WTC11 (cell line): ENCODE results near the gene AAGAB. TPM values are rescaled to one million over a fixed set of nuclear protein-coding genes. Genes with fewer than 3 reads are reported as not detected.

Source experiments
- ATAC-seq: fragments of 200-7000 bp; cut with Tn5 transposase; 2 replicates; pipeline ENCODE4 v1.10.0; 2021; ENCODE audit warnings: mild to moderate bottlenecking, moderate library complexity
- CTCF ChIA-PET: fragments of 300-600 bp; sonication (Branson Sonifier 250); formaldehyde crosslinking; loops from one replicate; lab custom pipeline; 2021; ENCODE audit warnings: antibody characterized with exemption; lab: Charles Lee
- POLR2A ChIA-PET: fragments of 350-600 bp; sonication (Branson Sonifier 250); formaldehyde crosslinking; loops from one replicate; lab custom pipeline; 2021; ENCODE audit warnings: antibody characterized with exemption; lab: Charles Lee
- DNase-seq: peaks from one replicate; pipeline ENCODE4 v3.0.0; 2021; ENCODE audit warnings: low spot score
- H3K27ac Mint-ChIP-seq: 2 replicates; pipeline ENCODE4 v1.8.0; 2021; ENCODE audit warnings: mixed read lengths
- H3K27me3 Mint-ChIP-seq: 2 replicates; pipeline ENCODE4 v1.8.0; 2021; ENCODE audit warnings: low read depth, mild to moderate bottlenecking, moderate library complexity, mixed read lengths
- H3K36me3 Mint-ChIP-seq: 2 replicates; pipeline ENCODE4 v1.8.0; 2021; ENCODE audit warnings: mixed read lengths
- H3K4me1 Mint-ChIP-seq: 2 replicates; pipeline ENCODE4 v1.8.0; 2022; ENCODE audit warnings: mixed read lengths
- H3K4me3 Mint-ChIP-seq: 2 replicates; pipeline ENCODE4 v1.8.0; 2021; ENCODE audit warnings: mild to moderate bottlenecking, moderate library complexity, mixed read lengths
- H3K9me3 Mint-ChIP-seq: 2 replicates; pipeline ENCODE4 v1.8.0; 2021; ENCODE audit warnings: mixed read lengths
- ATF2 ChIP-seq: sonication (generic); formaldehyde crosslinking; IDR thresholded peaks from 2 replicates; pipeline ENCODE4 v1.8.1; 2022; ENCODE audit warnings: low read depth, missing genetic modification reagents, borderline replicate concordance
- CREM ChIP-seq: sonication (generic); formaldehyde crosslinking; IDR thresholded peaks from 2 replicates; pipeline ENCODE4 v1.8.1; 2022; ENCODE audit warnings: mild to moderate bottlenecking, missing genetic modification reagents, moderate library complexity
- EMX1 ChIP-seq: fragments of 250-450 bp; sonication (Bioruptor Pico); IDR thresholded peaks from 2 replicates; pipeline ENCODE4 v1.8.0; 2021; ENCODE audit warnings: mild to moderate bottlenecking
- ESRRA ChIP-seq: sonication (generic); formaldehyde crosslinking; IDR thresholded peaks from 2 replicates; pipeline ENCODE4 v1.8.1; 2022; ENCODE audit warnings: mild to moderate bottlenecking, missing genetic modification reagents, borderline replicate concordance
- ETV6 ChIP-seq: sonication (generic); formaldehyde crosslinking; IDR thresholded peaks from 2 replicates; pipeline ENCODE4 v1.8.1; 2022; ENCODE audit warnings: mild to moderate bottlenecking, missing genetic modification reagents
- GTF2I ChIP-seq: fragments of 250-450 bp; sonication (Bioruptor Pico); conservative IDR thresholded peaks from 2 replicates; pipeline ENCODE4 v1.4.0; 2021; ENCODE audit warnings: mild to moderate bottlenecking
- JAZF1 ChIP-seq: fragments of 250-450 bp; sonication (Bioruptor Pico); IDR thresholded peaks from 2 replicates; pipeline ENCODE4 v1.9.0; 2021; ENCODE audit warnings: moderate library complexity, mild to moderate bottlenecking, inconsistent platforms
- MXD4 ChIP-seq: fragments of 250-450 bp; sonication (Bioruptor Pico); IDR thresholded peaks from 2 replicates; pipeline ENCODE4 v1.8.0; 2021; ENCODE audit warnings: mild to moderate bottlenecking, moderate library complexity, borderline replicate concordance
- OVOL2 ChIP-seq: fragments of 250-450 bp; sonication (Bioruptor Pico); IDR thresholded peaks from 2 replicates; pipeline ENCODE4 v1.9.0; 2021; ENCODE audit warnings: mild to moderate bottlenecking, borderline replicate concordance
- RORB ChIP-seq: fragments of 250-450 bp; sonication (Bioruptor Pico); IDR thresholded peaks from 2 replicates; pipeline ENCODE4 v1.9.0; 2021; ENCODE audit warnings: mild to moderate bottlenecking
- SMAD3 ChIP-seq: sonication (generic); formaldehyde crosslinking; IDR thresholded peaks from 2 replicates; pipeline ENCODE4 v1.8.0; 2022; ENCODE audit warnings: missing genetic modification reagents, mild to moderate bottlenecking, borderline replicate concordance
- SMAD4 ChIP-seq: sonication (generic); formaldehyde crosslinking; IDR thresholded peaks from 2 replicates; pipeline ENCODE4 v1.8.0; 2022; ENCODE audit warnings: mild to moderate bottlenecking, missing genetic modification reagents
- SP1 ChIP-seq: sonication (generic); formaldehyde crosslinking; conservative IDR thresholded peaks from 2 replicates; pipeline ENCODE4 v1.8.1; 2022; ENCODE audit warnings: missing genetic modification reagents
- STAT6 ChIP-seq: sonication (generic); formaldehyde crosslinking; conservative IDR thresholded peaks from 2 replicates; pipeline ENCODE4 v1.8.1; 2023; ENCODE audit warnings: mild to moderate bottlenecking, low read depth, missing genetic modification reagents, moderate library complexity
- TCF7 ChIP-seq: sonication (generic); formaldehyde crosslinking; IDR thresholded peaks from 2 replicates; pipeline ENCODE4 v1.8.0; 2022; ENCODE audit warnings: mild to moderate bottlenecking, low read depth, missing genetic modification reagents, moderate library complexity
- USF1 ChIP-seq: sonication (generic); formaldehyde crosslinking; IDR thresholded peaks from 2 replicates; pipeline ENCODE4 v1.8.0; 2022; ENCODE audit warnings: mild to moderate bottlenecking, missing genetic modification reagents
- ZNF121 ChIP-seq: sonication (generic); formaldehyde crosslinking; IDR thresholded peaks from 2 replicates; pipeline ENCODE4 v1.8.0; 2023; ENCODE audit warnings: missing genetic modification reagents
- ZNF219 ChIP-seq: sonication (generic); formaldehyde crosslinking; IDR thresholded peaks from 2 replicates; pipeline ENCODE4 v1.8.0; 2023; ENCODE audit warnings: missing genetic modification reagents, mild to moderate bottlenecking, borderline replicate concordance
- ZNF317 ChIP-seq: sonication (generic); formaldehyde crosslinking; IDR thresholded peaks from 2 replicates; pipeline ENCODE4 v1.8.1; 2023; ENCODE audit warnings: low read depth, mild to moderate bottlenecking, moderate library complexity, missing genetic modification reagents, borderline replicate concordance
- ZNF396 ChIP-seq: fragments of 250-450 bp; sonication (Bioruptor Pico); IDR thresholded peaks from 2 replicates; pipeline ENCODE4 v1.8.0; 2021; ENCODE audit warnings: mild to moderate bottlenecking, moderate library complexity, borderline replicate concordance
- total RNA-seq: library from RNA; stranded (reverse); gene quantifications from 3 replicates; pipeline ENCODE4 v1.2.3, GENCODE V29; 2021

The AAGAB gene
- total RNA-seq, 1 experiment from 2014 or later: 41.7 TPM

- Mint-ChIP-seq H3K4me3 (no peak overlapping the region), H3K27ac (no peak overlapping the region), H3K36me3 (peaks cover 42% of the 10 kb centered on the region), H3K9me3 (no peaks in the 10 kb centered on the region), H3K27me3 (no peaks in the 10 kb centered on the region), H3K4me1 (no peaks in the 10 kb centered on the region)
- ChIA-PET CTCF (interaction anchor here (2.2 kb wide), 1 partner anchor 241 kb away, joined by 6 read pairs; no protein-coding TSS in a partner anchor), POLR2A (no interaction called here)
- DNase-seq (no peak), ATAC-seq (no peak)
- TF ChIP-seq ATF2 (CRISPR knock-in tag) (no peak), MXD4 (no peak), SMAD3 (no peak), JAZF1 (CRISPR knock-in tag) (no peak), CREM (no peak), ETV6 (no peak), ZNF396 (no peak), OVOL2 (CRISPR knock-in tag) (no peak), ZNF317 (CRISPR knock-in tag) (no peak)
Observed at GRCh38 chr15:67187351-67187854, 67.1 kb downstream of the AAGAB start.

GRCh38 chr15:67186688-67187087 is 67.8 kb downstream of the AAGAB start:
- POLR2A ChIA-PET: interaction anchor here (0.5 to 0.6 kb wide), 2 partner anchors 25 to 26 kb away, joined by 3 to 8 read pairs; no protein-coding TSS in a partner anchor
- CTCF ChIA-PET: interaction anchor here (2.2 kb wide), 1 partner anchor 240 kb away, joined by 6 read pairs; no protein-coding TSS in a partner anchor
- H3K4me1 Mint-ChIP-seq: no peaks in the 10 kb centered on the region
- TF ChIP-seq EMX1 (CRISPR knock-in tag) (no peak), ATF2 (CRISPR knock-in tag) (no peak), USF1 (CRISPR knock-in tag) (no peak), RORB (CRISPR knock-in tag) (no peak), ZNF121 (CRISPR knock-in tag) (no peak), ZNF219 (no peak), SP1 (CRISPR knock-in tag) (no peak), GTF2I (CRISPR knock-in tag) (no peak), TCF7 (no peak), SMAD4 (CRISPR knock-in tag) (no peak), ESRRA (CRISPR knock-in tag) (no peak), MXD4 (no peak), STAT6 (CRISPR knock-in tag) (no peak)
- no peak overlapping the region for H3K27ac Mint-ChIP-seq
- no peak for DNase-seq
- H3K4me3 Mint-ChIP-seq: no peak overlapping the region
- H3K27me3 Mint-ChIP-seq: no peaks in the 10 kb centered on the region
- ATAC-seq: no peak
- peaks cover 39% of the 10 kb centered on the region for H3K36me3 Mint-ChIP-seq
- H3K9me3 Mint-ChIP-seq: no peaks in the 10 kb centered on the region
